ENCODE data around the gene BAG1. TPM values are rescaled to one million over a fixed set of nuclear protein-coding genes. Genes with fewer than 3 reads are reported as not detected.

The BAG1 gene
- total and polyA plus RNA-seq, 2 donors (not counting 1 experiment from before 2014, with no cell fraction given) = 19.7 to 60.2 TPM

GRCh38 chr9:33263131-33264002 is 1.1 kb downstream of the BAG1 start:
- ATAC-seq (ENCODE audit: low read depth) (no peak), DNase-seq (peak; percentile 16)
- Histone ChIP-seq H4K20me1 (ENCODE audit: control insufficient read depth, insufficient read depth, low read length, poor library complexity, severe bottlenecking) (peaks cover 19% of the 10 kb centered on the region), H3K9me3 (ENCODE audit: control extremely low read depth in 1 of 3, control insufficient read depth in 2 of 3, insufficient read depth in 1 of 3, low read length in 2 of 3) (no peaks in the 10 kb centered on the region), H3K79me2 (ENCODE audit: control insufficient read depth, insufficient read depth, low read length) (peaks cover 45% of the 10 kb centered on the region), H3K4me3 (ENCODE audit: control extremely low read depth in 1 of 5, extremely low read depth in 1 of 5, insufficient read depth in 1 of 5, low read depth in 2 of 5, low read length in 4 of 5) (peak overlapping the region; percentile 89 to 99 (median 97)), H3K27me3 (replicated peaks in 1 of 4; ENCODE audit: control extremely low read depth in 1 of 4, control insufficient read depth in 3 of 4, insufficient read depth in 4 of 4, low read length in 3 of 4) (no peaks in the 10 kb centered on the region), H3K4me2 (replicated peaks; ENCODE audit: low read depth, low read length, poor library complexity, severe bottlenecking) (peak overlapping the region; percentile 89), H3K4me1 (ENCODE audit: control insufficient read depth in 2 of 2, insufficient read depth in 2 of 2, low read length in 2 of 2) (peaks cover 19 to 23% of the 10 kb centered on the region in 2 donors), H3K27ac (ENCODE audit: low read length in 2 of 2) (peak overlapping the region; percentile 80 to 96), H2AFZ (ENCODE audit: insufficient read depth, low read depth, low read length, poor library complexity, severe bottlenecking) (peak overlapping the region; percentile 86), H3K9ac (ENCODE audit: low read length) (peak overlapping the region; percentile 85), H3K36me3 (replicated peaks in 1 of 2; ENCODE audit: control extremely low read depth in 1 of 2, control insufficient read depth in 1 of 2, extremely low read depth in 1 of 2, insufficient read depth in 2 of 2, low read length in 1 of 2) (peaks cover 4 to 50% of the 10 kb centered on the region in 2 experiments)
- Mint-ChIP-seq H3K4me1 (peaks cover 39% of the 10 kb centered on the region), H3K4me3 (peak overlapping the region; percentile 88), H3K9me3 (ENCODE audit: insufficient read depth) (no peaks in the 10 kb centered on the region), H3K27me3 (no peaks in the 10 kb centered on the region), H3K27ac (peak overlapping the region; percentile 80)
- ChIA-PET CTCF (interaction anchor here (1.1 to 1.8 kb wide), 3 partner anchors 37 to 183 kb away, joined by 4 to 5 read pairs (median 5); no protein-coding TSS in a partner anchor), POLR2A (interaction anchor here (0.5 to 2.0 kb wide), 6 partner anchors 26 to 1726 kb away, joined by 3 to 10 read pairs (median 3); partner anchors contain the start of genes NFX1, NOL6 and SMU1)
- WGBS (ENCODE audit: insufficient coverage) = 8% methylated on average over 25 of the region's 25 CpGs
- intact Hi-C loops (cut with micrococcal nuclease) = loop anchor here (1.0 to 10.0 kb wide), 5 partner anchors 27 to 781 kb away; partner anchors contain the start of genes NFX1, NOL6, SMIM27 and TOPORS
- no peak for TF ChIP-seq EZH2 (IDR thresholded peaks at IDR 0.05; ENCODE audit: borderline replicate concordance, insufficient read depth, low read depth, low read length, poor library complexity, severe bottlenecking)
- TF ChIP-seq, protein P1, sequence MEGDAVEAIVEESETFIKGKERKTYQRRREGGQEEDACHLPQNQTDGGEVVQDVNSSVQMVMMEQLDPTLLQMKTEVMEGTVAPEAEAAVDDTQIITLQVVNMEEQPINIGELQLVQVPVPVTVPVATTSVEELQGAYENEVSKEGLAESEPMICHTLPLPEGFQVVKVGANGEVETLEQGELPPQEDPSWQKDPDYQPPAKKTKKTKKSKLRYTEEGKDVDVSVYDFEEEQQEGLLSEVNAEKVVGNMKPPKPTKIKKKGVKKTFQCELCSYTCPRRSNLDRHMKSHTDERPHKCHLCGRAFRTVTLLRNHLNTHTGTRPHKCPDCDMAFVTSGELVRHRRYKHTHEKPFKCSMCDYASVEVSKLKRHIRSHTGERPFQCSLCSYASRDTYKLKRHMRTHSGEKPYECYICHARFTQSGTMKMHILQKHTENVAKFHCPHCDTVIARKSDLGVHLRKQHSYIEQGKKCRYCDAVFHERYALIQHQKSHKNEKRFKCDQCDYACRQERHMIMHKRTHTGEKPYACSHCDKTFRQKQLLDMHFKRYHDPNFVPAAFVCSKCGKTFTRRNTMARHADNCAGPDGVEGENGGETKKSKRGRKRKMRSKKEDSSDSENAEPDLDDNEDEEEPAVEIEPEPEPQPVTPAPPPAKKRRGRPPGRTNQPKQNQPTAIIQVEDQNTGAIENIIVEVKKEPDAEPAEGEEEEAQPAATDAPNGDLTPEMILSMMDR (IDR thresholded peaks at IDR 0.05) = no peak

DNA sequence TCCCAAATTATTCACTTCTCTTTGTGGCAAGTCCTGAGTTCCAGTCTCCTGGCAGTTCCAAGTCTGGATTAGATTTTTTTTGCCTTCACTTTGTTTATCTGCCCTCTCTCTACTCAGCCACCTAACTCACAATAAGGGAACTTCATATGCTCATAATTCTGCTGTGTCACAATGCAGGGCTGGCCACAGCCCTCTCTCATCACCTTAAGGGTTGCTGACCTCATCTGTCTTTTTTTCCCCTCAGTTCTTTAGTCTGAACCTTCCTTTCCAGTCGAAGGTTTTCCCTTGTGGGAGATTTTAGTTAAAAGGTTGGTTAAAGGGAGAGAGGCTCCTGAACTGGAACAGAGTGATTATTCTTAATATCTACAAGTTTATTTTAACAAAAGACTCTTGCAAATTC is 4.1 kb downstream of the BAG1 start:
- Histone ChIP-seq H3K4me3 (ENCODE audit: control extremely low read depth in 1 of 5, extremely low read depth in 1 of 5, insufficient read depth in 1 of 5, low read depth in 2 of 5, low read length in 4 of 5) (no peak overlapping the region), H3K27me3 (replicated peaks in 1 of 4; ENCODE audit: control extremely low read depth in 1 of 4, control insufficient read depth in 3 of 4, insufficient read depth in 4 of 4, low read length in 3 of 4) (no peaks in the 10 kb centered on the region), H3K9ac (ENCODE audit: low read length) (no peak overlapping the region), H3K4me1 (ENCODE audit: control insufficient read depth in 2 of 2, insufficient read depth in 2 of 2, low read length in 2 of 2) (peaks cover 14 to 18% of the 10 kb centered on the region in 2 donors), H2AFZ (ENCODE audit: insufficient read depth, low read depth, low read length, poor library complexity, severe bottlenecking) (no peak overlapping the region), H3K27ac (ENCODE audit: low read length in 2 of 2) (no peak overlapping the region), H3K79me2 (ENCODE audit: control insufficient read depth, insufficient read depth, low read length) (peaks cover 48% of the 10 kb centered on the region), H3K36me3 (replicated peaks in 1 of 2; ENCODE audit: control extremely low read depth in 1 of 2, control insufficient read depth in 1 of 2, extremely low read depth in 1 of 2, insufficient read depth in 2 of 2, low read length in 1 of 2) (peaks cover 12 to 64% of the 10 kb centered on the region in 2 experiments), H3K4me2 (replicated peaks; ENCODE audit: low read depth, low read length, poor library complexity, severe bottlenecking) (no peak overlapping the region), H4K20me1 (ENCODE audit: control insufficient read depth, insufficient read depth, low read length, poor library complexity, severe bottlenecking) (peaks cover 19% of the 10 kb centered on the region), H3K9me3 (ENCODE audit: control extremely low read depth in 1 of 3, control insufficient read depth in 2 of 3, insufficient read depth in 1 of 3, low read length in 2 of 3) (no peaks in the 10 kb centered on the region)
- peaks cover 24% of the 10 kb centered on the region for H3K4me1 Mint-ChIP-seq
- H3K9me3 Mint-ChIP-seq (ENCODE audit: insufficient read depth) = no peaks in the 10 kb centered on the region
- intact Hi-C loops (cut with micrococcal nuclease) = loop anchor here (10.0 kb wide), 4 partner anchors 56 to 784 kb away; partner anchors contain the start of genes NOL6, SMIM27, TOPORS and UBAP2
- WGBS (ENCODE audit: insufficient coverage) = no CpG with 5 or more reads among the region's 1 CpG
- no peak overlapping the region for H3K27ac Mint-ChIP-seq
- no peak overlapping the region for H3K4me3 Mint-ChIP-seq
- ChIA-PET CTCF (no interaction called here), POLR2A (no interaction called here)
- TF ChIP-seq, protein P1 (IDR thresholded peaks at IDR 0.05) = no peak
- TF ChIP-seq EZH2 (IDR thresholded peaks at IDR 0.05; ENCODE audit: borderline replicate concordance, insufficient read depth, low read depth, low read length, poor library complexity, severe bottlenecking) = no peak
- ATAC-seq (ENCODE audit: low read depth) (no peak), DNase-seq (no peak)
- no peaks in the 10 kb centered on the region for H3K27me3 Mint-ChIP-seq

Measured in B cell (primary cell).